HS-5 (cell line): Measurements from ENCODE around the gene NOXA1.
"Not testable (repeated sequence)": the region's sequence is repeated elsewhere in the genome, so short reads cannot be mapped to it uniquely, and the experiment has no call there.

ENCODE experiments used
- DNase-seq: peaks from one replicate; pipeline ENCODE4 v3.0.0-alpha.2; 2012; ENCODE audit warnings: low read depth

NOXA1 gene

DNA sequence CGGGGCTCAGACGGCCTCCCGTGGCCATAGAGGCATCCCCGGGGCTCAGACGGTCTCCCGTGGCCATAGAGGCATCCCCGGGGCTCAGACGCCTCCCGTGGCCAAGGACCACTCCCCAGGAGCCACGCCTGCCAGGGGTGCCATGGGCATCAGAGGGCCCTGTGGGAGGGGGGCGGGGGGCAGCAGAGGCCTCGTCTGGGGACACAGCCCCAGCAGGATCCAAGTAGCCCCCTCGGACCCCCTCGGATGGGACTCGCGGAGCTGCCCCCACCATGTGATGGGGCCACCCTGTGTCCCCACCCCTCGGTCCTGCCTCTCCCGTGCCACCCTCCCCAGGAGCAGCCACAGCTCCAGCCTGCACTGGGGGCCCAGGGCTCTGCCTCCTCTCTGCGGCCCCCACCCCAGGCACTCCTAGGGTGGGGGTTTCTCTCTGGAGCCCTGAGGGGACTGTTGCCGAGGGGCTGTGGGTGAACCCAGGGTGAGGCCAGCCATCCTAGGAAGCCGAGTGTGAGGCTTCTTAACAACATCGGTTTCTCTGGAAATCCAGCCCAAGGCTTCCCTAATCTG is 15.5 kb downstream of the NOXA1 start:
- DNase-seq, result no peak

DNA sequence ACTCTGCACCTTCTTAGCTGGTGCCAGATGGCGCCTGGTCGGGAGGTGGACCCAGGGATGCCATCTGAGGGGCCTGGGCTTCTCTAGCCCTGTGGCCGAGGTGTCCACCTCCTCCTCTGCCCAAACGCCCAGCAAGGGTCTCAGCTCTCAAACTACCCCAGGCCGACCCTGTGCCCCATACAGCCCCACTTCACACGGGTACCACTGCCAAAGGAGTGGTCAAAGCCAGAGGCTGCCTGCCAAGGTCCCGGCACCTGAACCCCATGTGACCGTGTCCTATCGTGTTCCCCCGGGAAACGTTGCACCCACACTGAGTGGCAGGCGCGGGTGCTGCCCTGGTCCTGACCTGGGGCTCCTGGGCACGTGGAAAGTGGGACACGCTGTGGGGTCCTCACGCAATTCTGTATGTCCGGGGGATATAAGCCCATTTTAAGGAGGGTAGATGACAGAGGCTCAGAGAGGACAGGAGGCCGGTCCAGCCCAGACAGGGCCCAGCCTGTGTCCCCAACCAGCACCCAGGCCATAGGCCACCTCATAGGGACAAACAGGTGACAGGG is 16.0 kb downstream of the NOXA1 start:
- no peak for DNase-seq

DNA sequence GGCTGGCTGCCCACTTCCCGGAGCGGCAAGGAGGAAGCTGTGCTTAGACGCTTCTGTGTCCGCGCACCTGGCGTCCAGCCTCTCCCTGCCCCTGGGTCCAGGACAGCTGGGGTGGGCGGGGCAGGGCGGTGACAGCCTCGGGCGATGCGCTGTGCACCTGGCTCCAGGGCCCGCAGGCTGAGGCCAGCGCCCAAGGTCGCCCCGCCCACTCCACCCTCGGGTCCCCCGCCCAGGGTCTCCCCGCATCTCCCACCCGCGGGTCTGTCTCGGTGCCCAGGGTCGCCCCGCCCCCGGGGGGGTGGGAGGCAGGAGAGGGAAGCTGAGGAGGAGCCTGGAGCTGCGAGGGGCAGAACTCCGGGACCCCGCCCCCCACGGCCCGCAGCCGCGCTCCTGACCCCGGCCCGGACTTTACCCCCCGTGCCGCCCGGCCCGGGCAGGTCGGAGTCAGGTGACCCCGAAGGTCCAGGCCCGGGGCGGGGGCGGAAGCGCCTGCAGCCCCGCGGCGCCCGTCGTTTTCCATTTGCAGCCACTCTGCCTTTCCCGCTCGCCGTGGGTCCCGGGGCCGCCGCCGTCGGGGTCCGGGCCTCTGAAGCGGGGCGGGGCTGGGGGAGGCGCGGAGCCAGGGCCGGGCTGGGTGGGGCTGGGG is 18.2 kb downstream of the NOXA1 start, which contains the start of gene ENTPD8:
TSS of gene ENTPD8 (minus strand) at position 69 of the 646 bp plus-strand sequence. CDS start 3,072 bp downstream, outside the sequence.
- no peak for DNase-seq

DNA sequence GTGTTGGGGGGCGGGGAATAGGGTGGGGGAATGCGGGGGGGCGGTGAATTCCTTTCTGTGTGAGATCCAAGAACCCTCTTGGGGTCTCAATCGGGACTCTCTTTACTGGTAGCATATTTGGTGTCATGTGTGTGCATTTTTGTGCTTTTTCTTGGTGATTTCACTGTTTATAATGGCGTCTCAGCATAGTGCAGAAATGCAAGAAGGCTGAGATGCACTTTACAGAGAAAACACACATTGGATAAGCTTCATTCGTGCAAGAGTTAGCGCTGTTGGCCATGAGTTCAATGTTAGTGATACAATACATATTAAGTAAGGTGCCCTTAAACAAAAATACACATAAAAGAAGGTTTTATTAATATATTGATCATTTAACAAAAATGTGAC is 18.7 kb downstream of the NOXA1 start:
- no peak for DNase-seq

DNA sequence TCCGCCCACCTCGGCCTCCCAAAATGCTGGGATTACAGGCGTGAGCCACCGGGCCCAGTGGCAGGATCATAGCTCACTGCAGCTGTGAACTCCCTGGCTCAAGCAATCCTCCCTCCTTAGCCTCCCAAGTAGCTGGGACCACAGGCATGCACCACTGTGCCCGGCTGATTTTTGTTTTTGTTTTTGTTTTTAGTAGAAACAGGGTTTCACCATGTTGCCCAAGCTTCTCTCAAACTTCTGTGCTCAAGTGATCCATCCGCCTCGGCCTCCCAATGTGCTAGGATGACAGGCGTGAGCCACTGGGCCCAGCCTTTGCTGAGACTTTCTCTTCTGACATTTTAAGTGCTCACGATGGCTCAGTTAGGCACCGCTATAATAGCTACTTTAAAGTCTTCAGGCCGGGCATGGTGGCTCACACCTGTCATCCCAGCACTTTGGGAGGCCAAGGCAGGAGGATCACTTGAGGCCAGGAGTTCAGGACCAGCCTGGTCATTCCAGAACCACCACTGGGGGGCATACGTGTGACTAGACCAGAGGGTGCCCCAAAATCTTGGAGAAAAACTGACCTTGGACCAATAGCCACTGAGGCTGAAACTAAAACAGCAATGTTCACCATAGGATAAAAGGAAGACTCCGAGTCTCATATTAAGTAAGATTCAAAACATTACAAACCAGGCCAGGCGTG is 21.1 kb downstream of the NOXA1 start:
- no peak for DNase-seq

DNA sequence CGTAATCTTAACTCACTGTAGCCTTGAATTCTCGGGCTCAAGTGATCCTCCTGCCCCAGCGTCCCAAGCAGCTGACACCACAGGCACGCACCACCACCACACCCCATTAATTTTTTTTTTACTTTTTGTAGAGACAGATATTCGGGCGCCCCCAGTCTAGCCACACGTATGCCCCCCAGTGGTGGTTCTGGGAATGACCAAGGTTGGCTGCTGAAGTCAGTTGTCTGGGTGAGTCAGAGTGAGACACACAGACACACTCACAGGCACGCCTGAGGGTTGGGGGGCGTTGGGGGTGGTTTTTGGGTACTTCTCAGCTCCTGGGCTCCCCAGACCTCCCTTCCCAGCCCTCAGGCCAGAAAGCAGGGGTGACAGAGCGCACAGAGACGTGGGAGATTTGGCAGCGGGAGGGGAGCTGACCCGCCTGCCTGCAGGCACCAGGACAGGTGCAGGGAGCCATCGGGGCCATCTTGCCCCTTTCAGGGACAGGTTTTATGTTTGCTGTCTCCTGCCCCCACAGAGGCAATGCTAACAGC is 22.1 kb downstream of the NOXA1 start:
- DNase-seq, result peak; percentile 33

DNA sequence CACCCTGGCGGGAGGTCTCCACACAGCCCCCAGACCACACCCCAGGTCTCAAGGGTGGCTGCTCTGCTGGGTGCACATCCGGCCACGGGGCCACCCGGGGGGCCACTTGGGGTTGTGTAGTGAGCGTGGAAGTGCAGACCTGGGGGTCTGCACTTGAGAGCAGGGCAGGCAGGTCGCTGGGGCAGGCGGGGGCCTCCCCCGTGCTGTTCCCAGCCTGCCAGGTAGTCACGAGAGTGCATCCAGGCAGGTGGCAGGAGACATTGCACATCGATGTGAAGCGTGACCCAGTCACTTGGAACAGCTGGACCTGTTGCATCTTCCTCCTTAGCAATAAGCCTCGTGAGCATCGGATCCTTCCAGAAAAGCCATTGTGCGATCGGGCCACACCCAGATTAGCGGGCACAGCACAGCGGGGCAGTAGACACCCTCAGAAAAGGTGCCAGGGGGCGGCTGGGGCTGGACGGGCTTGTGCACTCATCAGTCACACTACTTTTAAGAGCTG is 22.8 kb downstream of the NOXA1 start:
- DNase-seq, result no peak

DNA sequence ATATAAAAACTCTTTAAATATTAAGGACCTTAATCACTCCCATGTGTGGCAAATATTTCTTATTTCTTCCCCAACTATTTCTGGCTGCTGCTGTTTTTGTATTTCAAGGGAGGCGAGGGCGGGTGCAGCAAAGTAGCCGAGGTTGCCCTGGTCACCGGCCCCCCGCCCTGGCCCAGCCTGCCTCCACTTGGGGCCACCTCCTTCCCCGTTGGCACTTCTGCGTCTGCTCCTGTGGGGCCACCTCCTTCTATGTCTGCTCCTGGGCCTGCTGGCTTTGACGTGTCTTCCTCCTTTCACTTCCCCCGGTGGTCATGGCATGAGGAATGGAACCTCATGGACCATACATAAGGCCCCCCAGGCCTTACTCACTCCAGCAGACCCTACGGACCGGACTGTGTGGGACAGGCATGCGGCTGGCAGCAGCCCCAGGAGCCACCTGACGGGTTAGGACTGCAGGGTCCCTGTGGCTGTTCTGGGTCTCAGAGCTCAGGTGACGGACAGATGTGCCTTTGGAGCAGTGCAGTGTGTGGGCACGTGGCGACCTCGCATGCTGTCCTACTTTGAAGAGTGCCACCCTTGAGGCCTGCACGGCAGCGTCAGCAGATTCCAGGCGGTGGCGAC is 23.8 kb downstream of the NOXA1 start:
- DNase-seq, result no peak

DNA sequence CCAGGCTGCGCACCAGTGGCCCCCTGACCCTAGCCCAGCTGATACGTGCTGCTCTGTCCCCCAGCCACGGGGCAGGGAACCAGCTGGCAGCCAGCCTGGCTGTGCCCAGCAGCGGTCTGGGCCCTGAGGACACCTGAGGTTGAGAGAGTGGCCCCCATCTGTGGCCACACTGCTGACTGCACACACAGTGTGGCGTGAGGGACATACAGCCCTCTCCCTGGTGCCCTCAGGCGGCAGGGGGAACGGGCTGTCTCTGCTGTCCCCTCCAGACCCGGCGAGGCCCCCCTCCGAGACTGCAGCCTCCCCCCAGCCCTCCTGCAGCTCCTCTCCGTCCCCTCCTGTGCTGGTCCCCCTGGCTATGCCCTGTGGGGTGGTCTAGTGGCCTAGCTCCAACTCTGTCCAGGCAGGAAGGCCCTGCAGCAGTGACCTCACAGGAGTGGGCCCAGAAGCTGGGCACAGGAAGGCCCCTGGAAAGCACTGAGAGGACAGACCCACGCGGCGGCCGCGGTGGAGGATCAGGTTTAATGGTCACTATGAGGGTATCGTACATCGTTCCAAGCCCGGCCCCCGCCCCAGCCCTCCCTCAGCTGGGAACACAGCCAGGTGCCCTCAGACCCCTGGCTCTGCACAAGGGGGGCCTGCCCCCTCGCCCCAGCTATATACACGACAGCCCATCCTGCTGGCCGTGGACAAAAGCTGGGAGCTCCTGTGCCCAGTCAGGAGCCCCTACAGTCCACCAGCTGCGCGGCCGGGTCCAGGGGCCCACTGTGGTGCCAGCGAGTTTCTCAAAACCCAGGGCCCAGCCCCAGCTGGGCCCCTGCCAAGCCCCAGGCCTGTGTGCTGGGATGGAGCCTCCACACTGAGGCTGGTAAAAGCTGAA is 24.8 kb downstream of the NOXA1 start:
- DNase-seq, result no peak

DNA sequence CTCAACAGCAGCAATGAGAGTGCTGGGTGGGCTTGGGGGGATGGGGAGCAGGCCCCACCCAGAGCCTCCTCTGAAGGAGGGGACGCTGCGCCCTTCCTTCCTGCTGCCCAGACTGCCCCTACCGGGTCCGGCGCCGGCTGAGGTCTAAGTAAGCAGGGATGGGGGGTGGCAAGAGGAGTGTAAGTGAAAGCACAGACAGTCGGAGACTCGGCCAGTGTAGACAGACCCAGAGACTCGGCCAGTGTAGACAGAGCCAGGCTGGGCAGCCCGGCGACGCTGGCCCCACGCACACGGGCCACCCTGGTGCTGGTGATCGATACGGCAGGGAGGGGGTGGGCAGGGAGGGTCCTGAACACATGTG is 25.4 kb downstream of the NOXA1 start:
- no peak for DNase-seq

DNA sequence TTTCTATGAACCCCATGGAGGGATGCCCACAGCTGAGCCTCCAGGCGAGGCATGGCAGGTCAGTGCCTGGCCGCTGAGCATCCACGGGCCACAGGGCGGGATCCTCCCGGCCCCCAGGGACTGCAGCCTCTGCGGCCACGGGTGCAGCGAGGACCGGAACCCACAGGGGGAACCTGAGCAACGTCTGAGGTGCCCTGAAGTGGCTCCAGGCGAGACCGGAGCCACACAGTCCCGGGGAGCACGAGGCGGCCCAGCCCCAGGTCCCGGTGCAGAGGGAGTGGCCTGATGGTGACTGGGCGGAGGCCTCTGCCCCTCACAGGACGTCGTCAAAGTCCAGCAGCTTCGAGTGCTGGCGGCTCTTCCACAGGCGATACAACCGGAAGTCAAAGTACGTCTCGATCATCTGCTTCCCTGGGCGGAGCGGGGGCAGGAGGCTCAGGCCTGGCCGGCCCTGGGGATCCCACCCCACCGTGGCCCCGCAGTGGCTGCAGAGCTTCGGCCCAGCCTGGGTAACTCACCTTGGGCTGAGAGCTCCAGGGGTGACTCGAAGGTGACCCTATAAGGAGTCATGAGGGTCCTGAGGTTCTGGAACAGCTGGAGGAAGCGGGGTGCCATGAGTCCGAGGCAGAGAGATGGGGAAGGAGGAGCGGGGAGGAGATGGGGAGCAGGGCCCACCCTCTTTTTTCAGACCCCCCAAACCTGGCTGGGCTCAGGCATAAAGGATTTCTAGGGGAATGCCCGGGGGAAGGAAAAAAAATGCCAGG is 26.1 kb downstream of the NOXA1 start:
- DNase-seq, result no peak

DNA sequence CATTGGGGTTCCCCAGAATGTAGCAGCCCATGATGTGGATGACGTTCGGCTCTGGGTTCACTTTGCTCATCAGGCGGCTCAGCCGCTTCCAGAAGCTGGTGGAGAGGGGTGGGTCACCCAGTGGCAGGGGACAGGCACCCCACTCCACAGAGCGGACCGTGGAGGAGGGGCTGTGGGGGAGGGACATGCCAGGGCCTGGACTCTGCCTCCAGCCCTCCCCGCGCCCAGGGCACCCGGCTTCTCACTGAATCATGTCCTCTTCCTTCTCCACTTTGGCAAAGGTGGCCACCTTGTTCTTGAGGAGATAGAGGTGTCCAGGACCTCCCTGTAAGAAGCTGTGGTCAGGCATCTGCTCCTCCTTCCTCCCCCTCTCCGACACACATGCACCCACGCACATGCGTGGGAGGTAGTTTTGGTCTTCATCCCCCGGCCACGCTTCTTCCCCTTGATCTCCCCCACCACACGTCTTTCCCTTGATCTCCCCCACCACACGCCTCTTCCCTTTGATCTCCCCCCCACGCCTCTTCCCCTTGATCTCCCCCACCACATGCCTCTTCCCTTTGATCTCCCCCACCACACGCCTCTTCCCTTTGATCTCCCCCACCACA is 26.8 kb downstream of the NOXA1 start:
- no peak for DNase-seq

DNA sequence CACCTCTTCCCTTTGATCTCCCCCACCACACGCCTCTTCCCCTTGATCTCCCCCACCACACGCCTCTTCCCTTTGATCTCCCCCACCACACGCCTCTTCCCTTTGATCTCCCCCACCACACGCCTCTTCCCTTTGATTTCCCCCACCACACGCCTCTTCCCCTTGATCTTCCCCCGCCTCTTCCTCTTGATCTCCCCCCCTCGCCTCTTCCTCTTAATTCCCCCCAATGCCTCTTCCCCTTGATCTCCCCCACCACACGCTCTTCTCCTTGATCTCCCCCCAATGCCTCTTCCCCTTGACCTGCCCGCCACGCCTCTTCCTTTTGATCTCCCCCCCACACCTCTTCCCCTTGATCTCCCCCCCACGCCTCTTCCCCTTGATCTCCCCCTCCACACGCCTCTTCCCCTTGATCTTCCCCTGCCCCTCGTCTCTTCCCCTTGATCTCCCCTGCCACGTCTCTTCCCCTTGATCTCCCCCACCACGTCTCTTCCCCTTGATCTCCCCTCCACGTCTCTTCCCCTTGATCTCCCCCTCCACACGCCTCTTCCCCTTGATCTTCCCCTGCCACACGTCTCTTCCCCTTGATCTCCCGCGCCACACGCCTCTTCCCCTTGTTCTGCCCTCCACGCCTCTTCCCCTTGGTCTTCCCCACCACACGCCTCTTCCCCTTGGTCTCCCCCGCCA is 27.5 kb downstream of the NOXA1 start:
- not testable (repeated sequence) for DNase-seq

DNA sequence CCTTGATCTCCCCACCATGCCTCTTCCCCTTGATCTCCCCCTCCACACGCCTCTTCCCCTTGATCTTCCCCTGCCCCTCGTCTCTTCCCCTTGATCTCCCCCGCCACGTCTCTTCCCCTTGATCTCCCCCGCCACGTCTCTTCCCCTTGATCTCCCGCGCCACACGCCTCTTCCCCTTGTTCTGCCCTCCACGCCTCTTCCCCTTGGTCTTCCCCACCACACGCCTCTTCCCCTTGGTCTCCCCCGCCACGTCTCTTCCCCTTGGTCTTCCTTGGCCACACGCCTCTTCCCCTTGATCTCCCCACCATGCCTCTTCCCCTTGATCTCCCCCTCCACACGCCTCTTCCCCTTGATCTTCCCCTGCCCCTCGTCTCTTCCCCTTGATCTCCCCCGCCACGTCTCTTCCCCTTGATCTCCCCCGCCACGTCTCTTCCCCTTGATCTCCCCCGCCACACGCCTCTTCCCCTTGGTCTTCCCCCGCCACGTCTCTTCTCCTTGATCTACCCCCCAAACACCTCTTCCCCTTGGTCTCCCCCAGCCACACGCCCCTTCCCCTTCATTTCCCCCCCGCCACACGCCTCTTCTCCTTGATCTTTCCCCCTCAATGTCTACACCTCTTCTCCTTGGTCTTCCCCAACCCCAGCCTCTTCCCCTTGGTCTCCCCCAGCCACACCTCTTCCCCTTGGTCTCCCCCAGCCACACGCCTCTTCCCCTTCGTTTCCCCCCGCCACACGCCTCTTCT is 28.2 kb downstream of the NOXA1 start:
- not testable (repeated sequence) for DNase-seq

DNA sequence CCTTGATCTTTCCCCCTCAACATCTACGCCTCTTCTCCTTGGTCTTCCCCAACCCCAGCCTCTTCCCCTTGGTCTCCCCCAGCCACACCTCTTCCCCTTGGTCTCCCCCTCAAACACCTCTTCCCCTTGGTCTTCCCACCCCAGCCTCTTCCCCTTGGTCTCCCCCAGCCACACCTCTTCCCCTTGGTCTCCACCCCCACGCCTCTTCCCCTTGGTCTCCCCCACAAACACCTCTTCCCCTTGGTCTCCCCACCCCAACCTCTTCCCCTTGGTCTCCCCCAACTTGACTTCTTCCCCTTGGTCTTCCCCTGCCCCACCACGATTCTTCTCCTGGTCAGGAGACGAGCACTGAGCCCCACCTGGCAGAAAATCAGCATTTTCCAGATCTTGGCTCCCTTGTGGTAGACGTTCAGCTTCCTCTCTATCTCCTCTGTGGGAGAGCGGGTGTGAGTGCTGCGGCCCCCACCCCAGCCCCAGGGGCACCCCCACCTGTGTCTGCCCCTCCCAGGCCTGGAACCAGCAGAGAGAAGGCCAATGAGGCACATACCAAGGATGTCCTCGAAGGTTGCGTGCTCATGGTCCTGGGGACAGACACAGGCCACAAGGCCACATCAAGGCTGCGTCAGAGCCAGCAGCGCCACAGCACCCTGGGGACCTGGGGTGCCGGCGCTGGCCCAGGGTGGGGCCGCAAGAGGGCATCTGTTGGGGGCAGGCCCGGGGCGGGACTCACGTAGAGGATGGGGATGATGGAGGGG is 29.0 kb downstream of the NOXA1 start:
- DNase-seq, result no peak

DNA sequence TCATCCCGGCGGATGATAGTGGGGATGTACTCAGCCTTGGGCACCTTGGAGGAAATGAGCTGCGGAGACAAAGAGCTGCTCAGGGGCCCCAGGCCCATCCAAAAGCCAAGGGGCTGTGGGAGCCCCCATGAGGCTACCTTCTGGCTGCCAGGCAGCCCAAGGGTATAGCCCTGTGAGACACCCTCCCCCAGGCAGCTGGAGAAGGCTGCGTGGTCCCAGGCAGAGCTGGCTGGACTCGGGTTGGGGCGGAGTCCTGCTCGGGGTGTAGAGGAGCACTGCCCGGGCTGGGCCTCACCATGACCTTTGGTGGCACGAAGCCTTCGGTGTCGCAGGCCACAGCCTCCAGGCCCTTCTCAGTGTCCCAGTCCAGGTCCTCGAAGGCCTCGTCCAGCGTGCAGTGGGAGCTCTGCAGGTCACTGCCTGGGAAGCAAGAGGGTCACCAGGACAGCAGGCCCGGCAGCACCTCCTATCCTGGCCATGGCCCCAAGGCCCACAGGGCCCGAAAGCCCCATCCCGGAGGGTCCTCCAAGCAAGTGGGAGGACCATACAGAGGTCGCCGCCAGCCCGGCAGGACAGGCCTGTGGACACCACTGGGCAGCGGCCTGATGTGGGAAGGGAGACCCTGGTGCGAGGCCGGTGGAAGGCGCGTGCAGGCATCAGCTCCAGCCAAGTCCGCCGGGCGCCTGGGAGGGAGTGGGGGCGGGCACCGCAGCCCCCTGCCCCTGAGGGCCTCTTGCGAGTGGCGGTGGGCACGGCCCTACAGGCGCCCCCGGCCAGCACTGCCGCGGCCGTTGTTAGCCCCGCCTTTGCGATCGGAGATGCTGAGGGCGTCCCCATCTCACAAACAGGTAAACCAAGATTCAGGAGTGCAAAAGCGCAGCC is 29.8 kb downstream of the NOXA1 start:
- no peak for DNase-seq

DNA sequence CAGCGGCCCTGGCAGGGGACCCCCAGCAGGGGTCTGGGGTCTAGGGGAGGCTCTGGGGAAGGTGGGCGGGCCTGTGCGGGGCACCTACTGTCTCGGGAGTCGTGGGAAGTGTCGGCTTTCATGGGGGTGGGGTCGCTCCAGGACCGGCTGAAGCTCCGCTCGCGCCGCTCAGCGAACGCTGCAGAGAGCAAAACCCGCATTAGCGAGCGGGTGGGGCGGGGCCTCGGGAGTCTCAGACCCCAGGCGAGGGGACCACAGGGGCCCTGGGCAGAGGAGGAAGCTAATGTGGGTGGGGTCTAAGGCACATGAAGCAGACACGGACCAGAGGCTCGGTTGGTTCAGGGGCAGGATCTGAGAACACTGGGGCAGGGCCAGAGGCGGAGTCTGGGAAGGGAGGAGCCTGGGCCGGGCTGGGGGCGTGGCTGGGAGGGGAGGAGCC is 30.5 kb downstream of the NOXA1 start:
- no peak for DNase-seq
